Testis (tissue), 3 donors: ENCODE data around the gene TMEM63B. TPM values are rescaled to one million over a fixed set of nuclear protein-coding genes. Genes with fewer than 3 reads are reported as not detected.
"Not testable (repeated sequence)": the region's sequence is repeated elsewhere in the genome, so short reads cannot be mapped to it uniquely, and the experiment has no call there.

Experiments
- DNase-seq: peaks from one replicate; pipeline ENCODE4 v3.0.0-alpha.2; 2019
- H3K27ac ChIP-seq, 2 donors: fragments of 200-600 bp; sonication (generic); one replicate each; pipeline ENCODE4 v1.5.1; 2019
- H3K27me3 ChIP-seq: fragments of 200-600 bp; sonication (generic); one replicate; pipeline ENCODE4 v1.5.1; 2019
- H3K36me3 ChIP-seq: fragments of 200-600 bp; sonication (generic); one replicate; pipeline ENCODE4 v1.5.1; 2017; ENCODE audit warnings: low read depth; ENCODE audit errors: missing control alignments
- H3K4me1 ChIP-seq: fragments of 200-600 bp; sonication (generic); one replicate; pipeline ENCODE4 v1.5.1; 2019
- H3K4me3 ChIP-seq, 2 donors: fragments of 200-600 bp; sonication (generic); one replicate each; pipeline ENCODE4 v1.5.1; 2017 to 2019
- H3K9me3 ChIP-seq: fragments of 200-600 bp; sonication (generic); one replicate; pipeline ENCODE4 v1.5.1; 2017
- CTCF ChIP-seq, 3 experiments: fragments of 450-650 bp in 2 of 3; fragments of 200-600 bp in 1 of 3; sonication (generic) in 1 of 3; IDR thresholded peaks; one replicate each; pipeline ENCODE4 v1.5.1; 2016 to 2019; ENCODE audit warnings: antibody characterized with exemption in 3 of 3, mild to moderate bottlenecking in 2 of 3, moderate library complexity in 1 of 3
- POLR2A ChIP-seq: fragments of 450-650 bp; IDR thresholded peaks from one replicate; pipeline ENCODE4 v1.6.1; 2017; ENCODE audit warnings: antibody characterized with exemption, mild to moderate bottlenecking, moderate library complexity
- WGBS, 2 donors: methylation state at CpG; one replicate each; pipeline ENCODE4 v1.1.5; 2018; 5-methylcytosine and 5-hydroxymethylcytosine counted together
- intact Hi-C: fragments of 100-400 bp; cut with DNase I; formaldehyde crosslinking; loops from one replicate; pipeline ENCODE4 v1.15.1; 2023; ENCODE audit warnings: low total_unique reads
- polyA plus RNA-seq: library from polyadenylated mRNA; stranded (reverse); fragments of 350-450 nt; fragmentation: Illumina TruSeq; extraction: RNeasy Lipid Tissue Mini Kit (QIAGEN cat#74804); gene quantifications from one replicate; pipeline ENCODE4 v1.2.3, GENCODE V29; 2014; ENCODE audit warnings: low read depth, low replicate concordance; ENCODE audit not compliant: insufficient read depth
- total RNA-seq, 2 donors: library from RNA; depleted of rRNA; stranded (reverse); fragments of >200 nt; gene quantifications; one replicate each; pipeline ENCODE4 v1.2.3, GENCODE V29; 2016

The TMEM63B gene
- total and polyA plus RNA-seq, 3 donors from 2014 or later, result 79.0 to 170 (median 139) TPM

- intact Hi-C loops, result no loop called here
- no peak for DNase-seq
- no peak for TF ChIP-seq CTCF (IDR thresholded peaks at IDR 0.05)
- TF ChIP-seq POLR2A, result no peak
- no peaks in the 10 kb centered on the region for H3K27me3 ChIP-seq
- no peaks in the 10 kb centered on the region for H3K4me1 ChIP-seq
- H3K36me3 ChIP-seq, result no peaks in the 10 kb centered on the region
- no peak overlapping the region for H3K27ac ChIP-seq
- H3K9me3 ChIP-seq, result no peaks in the 10 kb centered on the region
- no peak overlapping the region for H3K4me3 ChIP-seq
- 84 to 99% methylated on average over 5 of the region's 5 CpGs for WGBS, 2 donors
Observed at GRCh38 chr6:44194326-44194725, 67.0 kb downstream of the TMEM63B start.

- H3K9me3 ChIP-seq, H3K36me3 ChIP-seq, H3K27ac ChIP-seq, intact Hi-C loops, H3K4me3 ChIP-seq, H3K27me3 ChIP-seq, H3K4me1 ChIP-seq, DNase-seq: not testable (repeated sequence)
- 96 to 98% methylated on average over 11 of the region's 11 CpGs for WGBS, 2 donors
Observed at GRCh38 chr6:44196351-44196750, 69.0 kb downstream of the TMEM63B start.

GRCh38 chr6:44198684-44199083 lies 71.3 kb downstream of the TMEM63B start:
- DNase-seq, result no peak
- TF ChIP-seq CTCF (IDR thresholded peaks at IDR 0.05) (no peak), POLR2A (no peak)
- Histone ChIP-seq H3K4me1 (peaks cover 11% of the 10 kb centered on the region), H3K27ac (no peak overlapping the region), H3K4me3 (no peak overlapping the region), H3K9me3 (no peaks in the 10 kb centered on the region), H3K27me3 (no peaks in the 10 kb centered on the region), H3K36me3 (no peaks in the 10 kb centered on the region)
- 78 to 82% methylated on average over 3 of the region's 3 CpGs for WGBS, 2 donors
- intact Hi-C loops, result no loop called here

- no peak for DNase-seq
- WGBS, 2 donors, result 65 to 79% methylated on average over 4 of the region's 4 CpGs
- TF ChIP-seq POLR2A (no peak), CTCF (IDR thresholded peaks at IDR 0.05) (no peak)
- Histone ChIP-seq H3K36me3 (no peaks in the 10 kb centered on the region), H3K27ac (no peak overlapping the region), H3K4me3 (no peak overlapping the region), H3K27me3 (no peaks in the 10 kb centered on the region), H3K9me3 (no peaks in the 10 kb centered on the region), H3K4me1 (peaks cover 11% of the 10 kb centered on the region)
- intact Hi-C loops, result no loop called here
Observed at GRCh38 chr6:44199883-44200282, 72.5 kb downstream of the TMEM63B start.

GRCh38 chr6:44201200-44201599 lies 73.8 kb downstream of the TMEM63B start:
- H3K36me3 ChIP-seq, result no peaks in the 10 kb centered on the region
- TF ChIP-seq CTCF (IDR thresholded peaks at IDR 0.05) (no peak), POLR2A (no peak)
- no peak overlapping the region for H3K4me3 ChIP-seq
- intact Hi-C loops, result no loop called here
- H3K27me3 ChIP-seq, result no peaks in the 10 kb centered on the region
- H3K27ac ChIP-seq, result no peak overlapping the region
- H3K9me3 ChIP-seq, result no peaks in the 10 kb centered on the region
- 70 to 100% methylated on average over 2 to 3 of the region's 3 CpGs for WGBS, 2 donors
- H3K4me1 ChIP-seq, result peaks cover 11% of the 10 kb centered on the region
- DNase-seq, result no peak
